T-helper 17 cell (primary cell): ENCODE data around the gene SAMD4A. TPM values are rescaled to one million over a fixed set of nuclear protein-coding genes. Genes with fewer than 3 reads are reported as not detected.
"Not testable (repeated sequence)": the region's sequence is repeated elsewhere in the genome, so short reads cannot be mapped to it uniquely, and the experiment has no call there.

Experiments used
- ATAC-seq: fragments of 150-1000 bp; cut with Tn5 transposase; 2 replicates; pipeline ENCODE4 v1.10.0; 2021; ENCODE audit warnings: mild to moderate bottlenecking, moderate library complexity
- DNase-seq, 3 donors: peaks; one replicate each; pipeline versions ENCODE4 v3.0.0 to v3.0.0-alpha.2; 2020 to 2021
- H3K9me3 ChIP-seq: one replicate; pipeline ENCODE4 v1.7.0; 2013; ENCODE audit warnings: low read length, mild to moderate bottlenecking; ENCODE audit not compliant: control insufficient read depth, poor library complexity, severe bottlenecking
- H3K27ac Mint-ChIP-seq: one replicate; pipeline ENCODE4 v1.8.0; 2022; ENCODE audit warnings: mild to moderate bottlenecking, moderate library complexity, mixed read lengths
- H3K27me3 Mint-ChIP-seq: one replicate; pipeline ENCODE4 v1.8.0; 2022; ENCODE audit warnings: mixed read lengths
- H3K36me3 Mint-ChIP-seq: one replicate; pipeline ENCODE4 v1.8.0; 2022; ENCODE audit warnings: low read depth, mixed read lengths
- H3K4me1 Mint-ChIP-seq: one replicate; pipeline ENCODE4 v1.8.0; 2022; ENCODE audit warnings: mild to moderate bottlenecking, mixed read lengths
- H3K4me3 Mint-ChIP-seq: one replicate; pipeline ENCODE4 v1.8.0; 2022; ENCODE audit warnings: mild to moderate bottlenecking, moderate library complexity, mixed read lengths
- total RNA-seq, 4 donors: library from RNA in 2 of 4; stranded (reverse) in 2 of 4; gene quantifications; one replicate each; pipeline ENCODE4 v1.2.3 and lab custom pipeline; 2022 to 2026

Gene SAMD4A
- total RNA-seq, 2 donors from 2014 or later, result 6.5 to 6.9 TPM

GRCh38 chr14:54786838-54787237, 219.9 kb downstream of the SAMD4A start:
- DNase-seq (no peak), ATAC-seq (no peak)
- H3K9me3 ChIP-seq, result no peaks in the 10 kb centered on the region
- Mint-ChIP-seq H3K4me1 (no peaks in the 10 kb centered on the region), H3K27me3 (no peaks in the 10 kb centered on the region), H3K27ac (no peak overlapping the region), H3K4me3 (no peak overlapping the region), H3K36me3 (peaks cover 7% of the 10 kb centered on the region)

GRCh38 chr14:54787261-54787660, 220.3 kb downstream of the SAMD4A start:
- H3K36me3 Mint-ChIP-seq, result peaks cover 7% of the 10 kb centered on the region
- no peaks in the 10 kb centered on the region for H3K4me1 Mint-ChIP-seq
- H3K27me3 Mint-ChIP-seq, result no peaks in the 10 kb centered on the region
- H3K4me3 Mint-ChIP-seq, result no peak overlapping the region
- DNase-seq (no peak), ATAC-seq (no peak)
- H3K9me3 ChIP-seq, result no peaks in the 10 kb centered on the region
- no peak overlapping the region for H3K27ac Mint-ChIP-seq

DNA sequence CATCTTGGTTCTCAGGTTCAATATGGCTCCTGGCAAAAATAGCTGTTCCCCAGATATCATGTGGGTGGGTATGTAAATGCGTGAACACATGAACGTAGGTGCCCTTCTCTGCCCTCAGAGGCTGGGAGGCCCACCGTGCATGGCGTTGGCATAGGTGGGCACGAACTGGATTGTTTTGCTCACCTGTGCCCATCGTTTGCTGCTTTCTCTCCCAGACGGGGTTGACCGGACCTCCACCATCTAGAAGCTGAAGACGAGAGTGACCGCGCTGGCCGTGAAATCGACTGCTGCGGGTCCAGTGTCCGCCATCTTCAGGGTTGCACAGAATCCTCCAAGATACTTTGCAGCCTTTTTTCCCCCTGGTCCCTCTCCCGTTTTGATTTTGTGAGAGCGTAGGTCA, 221.8 kb downstream of the SAMD4A start:
- ATAC-seq, result no peak
- no peak for DNase-seq
- H3K9me3 ChIP-seq, result no peaks in the 10 kb centered on the region
- Mint-ChIP-seq H3K4me1 (no peaks in the 10 kb centered on the region), H3K36me3 (peaks cover 7% of the 10 kb centered on the region), H3K27me3 (no peaks in the 10 kb centered on the region), H3K4me3 (no peak overlapping the region), H3K27ac (peak overlapping the region; percentile 49)

- no peaks in the 10 kb centered on the region for H3K27me3 Mint-ChIP-seq
- no peak overlapping the region for H3K27ac Mint-ChIP-seq
- DNase-seq (no peak), ATAC-seq (no peak)
- H3K4me1 Mint-ChIP-seq, result no peaks in the 10 kb centered on the region
- no peak overlapping the region for H3K4me3 Mint-ChIP-seq
- H3K36me3 Mint-ChIP-seq, result peaks cover 5% of the 10 kb centered on the region
- no peaks in the 10 kb centered on the region for H3K9me3 ChIP-seq
Measured at GRCh38 chr14:54789166-54789565, 222.2 kb downstream of the SAMD4A start.

GRCh38 chr14:54789781-54790480, 223.0 kb downstream of the SAMD4A start:
- DNase-seq (no peak), ATAC-seq (no peak)
- H3K27me3 Mint-ChIP-seq, result no peaks in the 10 kb centered on the region
- no peaks in the 10 kb centered on the region for H3K4me1 Mint-ChIP-seq
- H3K4me3 Mint-ChIP-seq, result no peak overlapping the region
- H3K27ac Mint-ChIP-seq, result no peak overlapping the region
- H3K36me3 Mint-ChIP-seq, result peaks cover 8% of the 10 kb centered on the region
- H3K9me3 ChIP-seq, result no peaks in the 10 kb centered on the region

GRCh38 chr14:54791001-54791400, 224.1 kb downstream of the SAMD4A start:
- ATAC-seq, result no peak
- Mint-ChIP-seq H3K4me3 (no peak overlapping the region), H3K36me3 (peaks cover 12% of the 10 kb centered on the region), H3K27ac (no peak overlapping the region), H3K4me1 (no peaks in the 10 kb centered on the region), H3K27me3 (no peaks in the 10 kb centered on the region)
- H3K9me3 ChIP-seq, result no peaks in the 10 kb centered on the region
- no peak for DNase-seq

GRCh38 chr14:54792288-54792687, 225.4 kb downstream of the SAMD4A start:
- ATAC-seq (no peak), DNase-seq (no peak)
- peaks cover 12% of the 10 kb centered on the region for H3K36me3 Mint-ChIP-seq
- no peak overlapping the region for H3K27ac Mint-ChIP-seq
- H3K4me3 Mint-ChIP-seq, result no peak overlapping the region
- H3K4me1 Mint-ChIP-seq, result no peaks in the 10 kb centered on the region
- H3K9me3 ChIP-seq, result no peaks in the 10 kb centered on the region
- H3K27me3 Mint-ChIP-seq, result no peaks in the 10 kb centered on the region

GRCh38 chr14:54794159-54794558, 227.2 kb downstream of the SAMD4A start:
- Mint-ChIP-seq H3K4me3 (no peak overlapping the region), H3K27me3 (peaks cover 5% of the 10 kb centered on the region), H3K36me3 (peaks cover 12% of the 10 kb centered on the region), H3K27ac (no peak overlapping the region), H3K4me1 (no peaks in the 10 kb centered on the region)
- H3K9me3 ChIP-seq, result no peaks in the 10 kb centered on the region
- ATAC-seq, result no peak
- DNase-seq, result no peak

- Mint-ChIP-seq H3K36me3 (peaks cover 12% of the 10 kb centered on the region), H3K27me3 (peaks cover 6% of the 10 kb centered on the region), H3K4me3 (no peak overlapping the region), H3K27ac (no peak overlapping the region), H3K4me1 (no peaks in the 10 kb centered on the region)
- no peaks in the 10 kb centered on the region for H3K9me3 ChIP-seq
- ATAC-seq, result no peak
- no peak for DNase-seq
Measured at GRCh38 chr14:54794796-54795195, 227.9 kb downstream of the SAMD4A start.

DNA sequence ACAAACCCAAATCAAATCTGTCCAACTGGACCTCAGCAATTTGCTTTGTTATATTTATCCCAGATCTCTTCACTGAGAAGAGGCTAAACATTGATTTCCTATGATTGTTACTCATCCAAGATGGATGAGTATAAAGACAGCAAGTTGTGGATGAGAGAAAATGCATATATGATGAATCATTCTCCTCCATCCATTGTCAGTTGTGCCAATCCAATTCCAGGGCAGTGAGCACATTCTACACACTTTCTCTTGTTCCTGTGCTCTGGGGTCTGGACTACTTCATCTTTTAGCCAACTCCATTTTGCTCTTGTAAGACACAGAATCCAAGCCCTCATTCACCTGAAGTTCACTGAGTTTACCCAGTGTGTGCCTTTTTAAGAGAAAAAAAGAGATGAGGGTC, 230.0 kb downstream of the SAMD4A start:
- peaks cover 17% of the 10 kb centered on the region for H3K27me3 Mint-ChIP-seq
- H3K36me3 Mint-ChIP-seq, result peaks cover 7% of the 10 kb centered on the region
- no peak overlapping the region for H3K4me3 Mint-ChIP-seq
- no peak overlapping the region for H3K27ac Mint-ChIP-seq
- no peaks in the 10 kb centered on the region for H3K4me1 Mint-ChIP-seq
- no peak for ATAC-seq
- no peak for DNase-seq
- H3K9me3 ChIP-seq, result no peaks in the 10 kb centered on the region

GRCh38 chr14:54797556-54797955, 230.6 kb downstream of the SAMD4A start:
- no peaks in the 10 kb centered on the region for H3K9me3 ChIP-seq
- DNase-seq, result no peak
- no peak for ATAC-seq
- Mint-ChIP-seq H3K27me3 (peaks cover 17% of the 10 kb centered on the region), H3K4me1 (no peaks in the 10 kb centered on the region), H3K36me3 (peaks cover 7% of the 10 kb centered on the region), H3K4me3 (no peak overlapping the region), H3K27ac (no peak overlapping the region)

GRCh38 chr14:54797986-54798385, 231.1 kb downstream of the SAMD4A start:
- ATAC-seq, result no peak
- peaks cover 17% of the 10 kb centered on the region for H3K27me3 Mint-ChIP-seq

GRCh38 chr14:54798465-54799124, 231.7 kb downstream of the SAMD4A start:
- Mint-ChIP-seq H3K4me3 (no peak overlapping the region), H3K27ac (no peak overlapping the region), H3K4me1 (peaks cover 3% of the 10 kb centered on the region), H3K27me3 (peaks cover 17% of the 10 kb centered on the region), H3K36me3 (peaks cover 7% of the 10 kb centered on the region)
- ATAC-seq (no peak), DNase-seq (no peak)
- H3K9me3 ChIP-seq, result no peaks in the 10 kb centered on the region

More at GRCh38 chr14:54797986-54798385, 231.1 kb downstream of the SAMD4A start:
- Mint-ChIP-seq H3K27ac (no peak overlapping the region), H3K4me3 (no peak overlapping the region), H3K36me3 (peaks cover 7% of the 10 kb centered on the region), H3K4me1 (peaks cover 1% of the 10 kb centered on the region)
- no peaks in the 10 kb centered on the region for H3K9me3 ChIP-seq
- DNase-seq, result no peak

DNA sequence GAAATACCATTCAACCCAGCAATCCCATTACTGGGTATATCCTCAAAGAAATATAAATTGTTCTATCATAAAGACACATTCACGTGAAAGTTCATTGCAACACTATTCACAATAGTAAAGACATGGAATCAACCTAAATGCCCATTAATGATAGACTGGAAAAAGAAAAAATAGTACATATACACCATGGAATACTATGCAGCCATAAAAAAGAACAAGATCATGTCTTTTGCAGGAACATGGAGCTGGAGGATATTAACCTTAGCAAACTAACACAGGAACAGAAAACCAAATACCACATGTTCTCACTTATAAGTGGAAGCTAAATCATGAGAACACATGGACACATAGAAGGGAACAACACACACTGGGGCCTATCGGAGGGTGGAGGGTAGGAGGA, 234.6 kb downstream of the SAMD4A start:
- not testable (repeated sequence) for H3K36me3 Mint-ChIP-seq, ATAC-seq, H3K27ac Mint-ChIP-seq, DNase-seq, H3K9me3 ChIP-seq, H3K4me3 Mint-ChIP-seq
- Mint-ChIP-seq H3K27me3 (peaks cover 30% of the 10 kb centered on the region), H3K4me1 (peaks cover 14% of the 10 kb centered on the region)
